Nephron progenitor cell (in vitro differentiated cells): Measurements from ENCODE around the gene ITPR1.

Experiments used
- DNase-seq: peaks from one replicate; pipeline ENCODE4 v3.0.0; 2021
- H3K27ac Mint-ChIP-seq: 2 replicates; pipeline ENCODE4 v1.8.0; 2021; ENCODE audit warnings: mild to moderate bottlenecking, moderate library complexity, mixed read lengths
- H3K27me3 Mint-ChIP-seq: 2 replicates; pipeline ENCODE4 v1.8.0; 2021; ENCODE audit warnings: mild to moderate bottlenecking, low read depth, mixed read lengths; ENCODE audit not compliant: poor library complexity
- H3K36me3 Mint-ChIP-seq: 2 replicates; pipeline ENCODE4 v1.8.0; 2021; ENCODE audit warnings: low read depth, mixed read lengths
- H3K4me1 Mint-ChIP-seq: 2 replicates; pipeline ENCODE4 v1.8.0; 2021; ENCODE audit warnings: mixed read lengths
- H3K4me3 Mint-ChIP-seq: 2 replicates; pipeline ENCODE4 v1.8.0; 2021; ENCODE audit warnings: mild to moderate bottlenecking, moderate library complexity, mixed read lengths
- H3K9me3 Mint-ChIP-seq: 2 replicates; pipeline ENCODE4 v1.8.0; 2021; ENCODE audit warnings: mild to moderate bottlenecking, moderate library complexity, mixed read lengths
- CTCF ChIP-seq: fragments of 200-600 bp; sonication (generic); IDR thresholded peaks from 2 replicates; pipeline ENCODE4 v1.5.0; 2021; ENCODE audit warnings: antibody characterized with exemption

The ITPR1 gene

GRCh38 chr3:4895838-4896237, 402.7 kb downstream of the ITPR1 start:
- Mint-ChIP-seq H3K27ac (no peak overlapping the region), H3K9me3 (no peaks in the 10 kb centered on the region), H3K27me3 (peaks cover 7% of the 10 kb centered on the region), H3K36me3 (no peaks in the 10 kb centered on the region), H3K4me1 (peaks cover 13% of the 10 kb centered on the region), H3K4me3 (no peak overlapping the region)
- DNase-seq: no peak
- no peak for TF ChIP-seq CTCF
